Peyer's patch (tissue), 4 donors: ENCODE results near the gene DNAH3.

ENCODE experiments used
- CTCF ChIP-seq, 6 experiments: fragments of 450-650 bp in 4 of 6; fragments of 200-600 bp in 2 of 6; sonication (generic) in 1 of 6; IDR thresholded peaks; one replicate each; pipeline ENCODE4 v1.5.1; 2017 to 2019; ENCODE audit warnings: antibody characterized with exemption in 6 of 6, mild to moderate bottlenecking in 3 of 6, moderate library complexity in 1 of 6
- POLR2A ChIP-seq, 2 donors: fragments of 450-650 bp; IDR thresholded peaks; one replicate each; pipeline ENCODE4 v1.5.1; 2017; ENCODE audit warnings: antibody characterized with exemption in 2 of 2, mild to moderate bottlenecking in 2 of 2, moderate library complexity in 2 of 2

DNA sequence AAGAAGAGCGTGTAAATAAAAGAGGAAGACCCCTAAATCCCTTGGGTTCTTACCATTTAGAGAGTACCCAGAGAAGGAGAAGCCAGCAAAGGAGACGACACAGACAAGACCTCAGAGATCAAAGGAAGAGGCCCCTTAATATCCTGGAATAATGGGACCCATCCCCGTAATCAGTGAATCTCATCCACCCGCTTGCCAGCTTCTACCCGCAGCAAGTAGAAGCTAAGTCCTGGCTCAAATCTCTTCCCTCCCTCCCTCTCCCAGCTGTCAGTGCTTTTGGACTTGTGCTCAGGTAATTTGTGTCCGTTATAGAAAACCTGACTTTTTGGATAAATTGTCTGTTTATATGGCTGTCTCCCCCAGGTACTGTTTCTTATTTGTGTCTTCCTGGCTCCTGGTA is 248.2 kb downstream of the DNAH3 start:
- no peak for TF ChIP-seq CTCF (IDR thresholded peaks at IDR 0.05)
- TF ChIP-seq POLR2A (IDR thresholded peaks at IDR 0.05), result no peak
